Loucy (cell line): ENCODE results near the gene NEO1.

ENCODE experiments used
- H2AFZ ChIP-seq: fragments of 200-600 bp; sonication (generic); 2 replicates; pipeline ENCODE4 v1.6.0; 2016; ENCODE audit warnings: antibody characterized with exemption, mild to moderate bottlenecking, low read length, moderate library complexity
- H3F3A ChIP-seq: fragments of 200-600 bp; 2 replicates; pipeline ENCODE4 v1.6.0; 2016; ENCODE audit warnings: antibody characterized with exemption, low read depth, mild to moderate bottlenecking
- H3K27me3 ChIP-seq: fragments of 200-600 bp; sonication (generic); 2 replicates; pipeline ENCODE4 v1.6.1; 2014; ENCODE audit warnings: low read length, mild to moderate bottlenecking; ENCODE audit not compliant: insufficient read depth, poor library complexity, severe bottlenecking
- H3K36me3 ChIP-seq: fragments of 200-600 bp; sonication (generic); 2 replicates; pipeline ENCODE4 v1.6.1; 2016; ENCODE audit warnings: low read length; ENCODE audit not compliant: insufficient read depth
- H3K4me1 ChIP-seq: fragments of 200-600 bp; sonication (generic); 2 replicates; pipeline ENCODE4 v1.5.1; 2014; ENCODE audit warnings: low read length, mild to moderate bottlenecking; ENCODE audit not compliant: insufficient read depth, poor library complexity, severe bottlenecking
- H3K4me2 ChIP-seq: fragments of 200-600 bp; sonication (generic); 2 replicates; pipeline ENCODE4 v1.6.0; 2014; ENCODE audit warnings: antibody characterized with exemption, low read length, low read depth, mild to moderate bottlenecking; ENCODE audit not compliant: poor library complexity, severe bottlenecking
- H3K4me3 ChIP-seq: fragments of 200-600 bp; sonication (generic); 2 replicates; pipeline ENCODE4 v1.5.1; 2014; ENCODE audit warnings: low read length, mild to moderate bottlenecking, mixed read lengths; ENCODE audit not compliant: poor library complexity, severe bottlenecking
- H3K79me2 ChIP-seq: fragments of 200-600 bp; sonication (generic); 2 replicates; pipeline ENCODE4 v1.6.1; 2014; ENCODE audit warnings: low read length; ENCODE audit not compliant: insufficient read depth
- H3K9ac ChIP-seq: fragments of 200-600 bp; sonication (generic); 2 replicates; pipeline ENCODE4 v1.6.0; 2014; ENCODE audit warnings: mild to moderate bottlenecking, low read depth, low read length, moderate library complexity; ENCODE audit not compliant: poor library complexity, severe bottlenecking
- H3K9me2 ChIP-seq: fragments of 200-600 bp; sonication (generic); replicated peaks from 2 replicates; pipeline ENCODE4 v1.6.1; 2016; ENCODE audit warnings: low read depth, low read length, mixed read lengths
- H3K9me3 ChIP-seq: fragments of 200-600 bp; sonication (generic); 2 replicates; pipeline ENCODE4 v1.6.1; 2014; ENCODE audit warnings: mild to moderate bottlenecking, antibody characterized with exemption, low read length, low read depth; ENCODE audit not compliant: insufficient read depth
- H4K20me1 ChIP-seq: fragments of 200-600 bp; sonication (generic); 2 replicates; pipeline ENCODE4 v1.6.0; 2014; ENCODE audit warnings: antibody characterized with exemption, low read length, mild to moderate bottlenecking; ENCODE audit not compliant: insufficient read depth, poor library complexity, severe bottlenecking
- CTCF ChIP-seq: fragments of 200-600 bp; sonication (generic); conservative IDR thresholded peaks from 2 replicates; pipeline ENCODE4 v1.5.1; 2014; ENCODE audit warnings: mild to moderate bottlenecking, antibody characterized with exemption, low read length
- EZH2phosphoT487 ChIP-seq: fragments of 200-600 bp; IDR thresholded peaks from 2 replicates; pipeline ENCODE4 v1.6.1; 2018; ENCODE audit warnings: antibody characterized with exemption, mild to moderate bottlenecking, moderate library complexity, borderline replicate concordance

Gene NEO1

GRCh38 chr15:73284090-73284716 lies 231.9 kb downstream of the NEO1 start:
- Histone ChIP-seq H4K20me1 (no peaks in the 10 kb centered on the region), H2AFZ (no peak overlapping the region), H3F3A (no peaks in the 10 kb centered on the region), H3K9me3 (no peaks in the 10 kb centered on the region), H3K4me1 (no peaks in the 10 kb centered on the region), H3K9ac (no peak overlapping the region), H3K36me3 (no peaks in the 10 kb centered on the region), H3K9me2 (no peaks in the 10 kb centered on the region), H3K4me2 (no peak overlapping the region), H3K4me3 (no peak overlapping the region), H3K27me3 (no peaks in the 10 kb centered on the region), H3K79me2 (no peaks in the 10 kb centered on the region)
- TF ChIP-seq CTCF (peak; percentile 59), EZH2phosphoT487 (no peak)

- Histone ChIP-seq H3K36me3 (no peaks in the 10 kb centered on the region), H3K27me3 (no peaks in the 10 kb centered on the region), H3K4me3 (no peak overlapping the region), H3K9ac (no peak overlapping the region), H3K4me2 (no peak overlapping the region), H2AFZ (no peak overlapping the region), H3K79me2 (no peaks in the 10 kb centered on the region), H3K9me3 (no peaks in the 10 kb centered on the region), H3K4me1 (no peaks in the 10 kb centered on the region), H3K9me2 (no peaks in the 10 kb centered on the region), H4K20me1 (no peaks in the 10 kb centered on the region), H3F3A (no peaks in the 10 kb centered on the region)
- no peak for TF ChIP-seq CTCF
- no peak for TF ChIP-seq EZH2phosphoT487
Observed at GRCh38 chr15:73286311-73286710, 234.0 kb downstream of the NEO1 start.

GRCh38 chr15:73287019-73287418 lies 234.8 kb downstream of the NEO1 start:
- Histone ChIP-seq H3F3A (no peaks in the 10 kb centered on the region), H3K4me3 (no peak overlapping the region), H3K4me1 (no peaks in the 10 kb centered on the region), H3K9ac (no peak overlapping the region), H3K4me2 (no peak overlapping the region), H3K79me2 (no peaks in the 10 kb centered on the region), H3K36me3 (no peaks in the 10 kb centered on the region), H2AFZ (peak overlapping the region; percentile 2; the same call in 1 of the 2 replicates), H3K9me3 (no peaks in the 10 kb centered on the region), H4K20me1 (no peaks in the 10 kb centered on the region), H3K27me3 (no peaks in the 10 kb centered on the region), H3K9me2 (no peaks in the 10 kb centered on the region)
- TF ChIP-seq CTCF (no peak), EZH2phosphoT487 (no peak)
